ENCODE results near the gene GARNL3.

GRCh38 chr9:127258606-127259471 lies 5.7 kb upstream of the GARNL3 start:
- TF ChIP-seq, protein P1, sequence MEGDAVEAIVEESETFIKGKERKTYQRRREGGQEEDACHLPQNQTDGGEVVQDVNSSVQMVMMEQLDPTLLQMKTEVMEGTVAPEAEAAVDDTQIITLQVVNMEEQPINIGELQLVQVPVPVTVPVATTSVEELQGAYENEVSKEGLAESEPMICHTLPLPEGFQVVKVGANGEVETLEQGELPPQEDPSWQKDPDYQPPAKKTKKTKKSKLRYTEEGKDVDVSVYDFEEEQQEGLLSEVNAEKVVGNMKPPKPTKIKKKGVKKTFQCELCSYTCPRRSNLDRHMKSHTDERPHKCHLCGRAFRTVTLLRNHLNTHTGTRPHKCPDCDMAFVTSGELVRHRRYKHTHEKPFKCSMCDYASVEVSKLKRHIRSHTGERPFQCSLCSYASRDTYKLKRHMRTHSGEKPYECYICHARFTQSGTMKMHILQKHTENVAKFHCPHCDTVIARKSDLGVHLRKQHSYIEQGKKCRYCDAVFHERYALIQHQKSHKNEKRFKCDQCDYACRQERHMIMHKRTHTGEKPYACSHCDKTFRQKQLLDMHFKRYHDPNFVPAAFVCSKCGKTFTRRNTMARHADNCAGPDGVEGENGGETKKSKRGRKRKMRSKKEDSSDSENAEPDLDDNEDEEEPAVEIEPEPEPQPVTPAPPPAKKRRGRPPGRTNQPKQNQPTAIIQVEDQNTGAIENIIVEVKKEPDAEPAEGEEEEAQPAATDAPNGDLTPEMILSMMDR (IDR thresholded peaks at IDR 0.05; ENCODE audit: extremely low read depth in 1 of 2, insufficient read depth in 1 of 2, low read depth in 1 of 2, low read length in 2 of 2): no peak
- no peak for TF ChIP-seq POLR2A (IDR thresholded peaks at IDR 0.05; ENCODE audit: low read depth, low read length)
- no peak for TF ChIP-seq EZH2 (IDR thresholded peaks at IDR 0.05; ENCODE audit: borderline replicate concordance, low read depth, low read length, severe bottlenecking)
- no peak for TF ChIP-seq POLR2AphosphoS5 (IDR thresholded peaks at IDR 0.05; ENCODE audit: insufficient read depth, low read depth, low read length)
- TF ChIP-seq, protein P2, sequence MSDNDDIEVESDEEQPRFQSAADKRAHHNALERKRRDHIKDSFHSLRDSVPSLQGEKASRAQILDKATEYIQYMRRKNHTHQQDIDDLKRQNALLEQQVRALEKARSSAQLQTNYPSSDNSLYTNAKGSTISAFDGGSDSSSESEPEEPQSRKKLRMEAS (IDR thresholded peaks at IDR 0.05; ENCODE audit: insufficient read depth, insufficient read length): no peak
- no peak for TF ChIP-seq GATA2 (IDR thresholded peaks at IDR 0.05; ENCODE audit: insufficient read depth, insufficient read length, low read depth, low read length)
- no peak for TF ChIP-seq FOS (IDR thresholded peaks at IDR 0.05; ENCODE audit: borderline replicate concordance, insufficient read depth, low read length)
- no peak for TF ChIP-seq JUN (IDR thresholded peaks at IDR 0.05; ENCODE audit: borderline replicate concordance, insufficient read depth, insufficient read length, low read depth)
